GM12872 (cell line): Measurements from ENCODE around the gene ILDR1.

Experiments
- TF ChIP-seq, protein P1 (sequence below): IDR thresholded peaks from 3 replicates; pipeline ENCODE4 v1.5.1; 2011; ENCODE audit warnings: low read depth, mild to moderate bottlenecking, low read length, moderate library complexity; ENCODE audit not compliant: insufficient read depth

The ILDR1 gene

DNA sequence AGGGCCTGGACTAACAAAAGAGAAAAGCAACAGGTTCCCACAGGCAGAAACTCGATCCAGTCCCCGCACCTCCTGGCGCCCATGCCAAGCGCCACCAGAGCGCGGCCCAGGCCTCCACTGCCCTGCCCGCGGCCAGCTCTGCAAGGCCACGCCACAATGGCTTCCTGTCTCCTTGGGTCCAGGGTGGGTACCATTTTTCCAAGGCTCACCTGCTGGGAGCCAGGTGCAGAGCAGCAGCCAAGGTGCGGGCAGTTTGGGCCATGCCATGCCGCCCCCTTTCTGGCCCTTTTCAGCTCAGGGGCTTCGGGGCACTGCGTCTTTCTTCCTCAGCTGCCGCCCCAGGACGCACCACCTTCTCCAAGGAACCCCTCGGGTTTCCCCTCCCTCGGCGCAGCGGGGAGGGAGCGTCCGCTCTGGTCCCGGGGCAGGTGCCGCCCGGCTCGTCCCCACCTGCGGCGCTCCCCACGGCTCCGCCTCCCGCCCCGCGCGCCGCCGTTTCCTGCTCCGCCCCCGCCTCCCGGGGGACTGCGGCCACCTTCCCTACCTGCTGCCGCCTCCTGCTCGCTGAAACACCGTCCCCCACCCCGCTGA, at the start of gene ILDR1:
Gene ILDR1 (minus strand): TSS at position 437 of the 591 bp plus-strand sequence. CDS start 170 bp downstream, at position 267.
- TF ChIP-seq, protein P1, sequence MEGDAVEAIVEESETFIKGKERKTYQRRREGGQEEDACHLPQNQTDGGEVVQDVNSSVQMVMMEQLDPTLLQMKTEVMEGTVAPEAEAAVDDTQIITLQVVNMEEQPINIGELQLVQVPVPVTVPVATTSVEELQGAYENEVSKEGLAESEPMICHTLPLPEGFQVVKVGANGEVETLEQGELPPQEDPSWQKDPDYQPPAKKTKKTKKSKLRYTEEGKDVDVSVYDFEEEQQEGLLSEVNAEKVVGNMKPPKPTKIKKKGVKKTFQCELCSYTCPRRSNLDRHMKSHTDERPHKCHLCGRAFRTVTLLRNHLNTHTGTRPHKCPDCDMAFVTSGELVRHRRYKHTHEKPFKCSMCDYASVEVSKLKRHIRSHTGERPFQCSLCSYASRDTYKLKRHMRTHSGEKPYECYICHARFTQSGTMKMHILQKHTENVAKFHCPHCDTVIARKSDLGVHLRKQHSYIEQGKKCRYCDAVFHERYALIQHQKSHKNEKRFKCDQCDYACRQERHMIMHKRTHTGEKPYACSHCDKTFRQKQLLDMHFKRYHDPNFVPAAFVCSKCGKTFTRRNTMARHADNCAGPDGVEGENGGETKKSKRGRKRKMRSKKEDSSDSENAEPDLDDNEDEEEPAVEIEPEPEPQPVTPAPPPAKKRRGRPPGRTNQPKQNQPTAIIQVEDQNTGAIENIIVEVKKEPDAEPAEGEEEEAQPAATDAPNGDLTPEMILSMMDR: no peak

GRCh38 chr3:122067588-122068240, 45.7 kb upstream of the ILDR1 start:
- TF ChIP-seq, protein P1: no peak

GRCh38 chr3:122067214-122067550, 45.1 kb upstream of the ILDR1 start:
- TF ChIP-seq, protein P1: no peak

GRCh38 chr3:122066331-122067213, 44.5 kb upstream of the ILDR1 start:
- TF ChIP-seq, protein P1: no peak

GRCh38 chr3:122064326-122064725, 42.3 kb upstream of the ILDR1 start:
- TF ChIP-seq, protein P1: no peak

- TF ChIP-seq, protein P1: no peak
These were observed 41.9 kb upstream of the ILDR1 start for GRCh38 chr3:122063908-122064307.

DNA sequence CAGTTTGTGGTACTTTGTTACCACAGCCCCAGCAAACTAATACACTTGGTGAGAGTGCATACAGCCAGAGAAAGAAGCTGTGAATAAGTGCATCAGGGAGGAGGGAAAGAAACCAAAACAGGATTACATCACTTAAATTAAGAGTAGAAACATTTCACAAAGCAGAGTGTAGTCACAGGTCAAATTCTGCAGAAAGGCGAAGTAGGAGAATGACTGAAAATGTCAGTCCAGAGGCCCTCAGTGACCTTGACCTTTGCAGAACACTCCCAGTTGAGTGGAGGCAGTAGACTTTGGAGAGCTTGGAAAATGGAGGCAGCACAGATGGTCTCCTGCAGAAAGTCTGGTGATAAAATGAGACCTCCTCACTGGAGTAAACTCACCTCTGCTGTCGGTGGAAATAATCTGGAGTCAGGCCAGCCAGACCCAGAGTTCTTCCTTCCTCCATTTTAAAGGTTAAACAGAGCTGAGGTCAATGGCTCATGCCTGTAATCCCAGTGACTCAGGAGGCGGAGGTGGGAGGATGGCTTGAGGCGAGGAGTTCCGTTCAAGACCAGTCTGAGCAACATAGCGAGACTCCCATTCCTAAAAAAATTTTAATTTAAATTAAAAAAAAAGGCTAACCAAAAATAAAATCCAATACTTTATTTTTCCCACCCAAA, 38.1 kb upstream of the ILDR1 start:
- TF ChIP-seq, protein P1: no peak
